Muscle of back (tissue), 11 donors: ENCODE results near the gene FAM174B. TPM values are rescaled to one million over a fixed set of nuclear protein-coding genes. Genes with fewer than 3 reads are reported as not detected.

Experiments
- DNase-seq, 3 donors: peaks; one replicate each; pipeline versions ENCODE4 v3.0.0 to v3.0.0-alpha.2; 2013
- polyA plus RNA-seq, 10 donors: library from polyadenylated mRNA; unstranded; fragments of 120-200 nt; gene quantifications; one replicate each; pipeline ENCODE4 v1.2.1, GENCODE V29; 2013; ENCODE audit not compliant: insufficient read length in 10 of 10

Gene FAM174B
- polyA plus RNA-seq, 10 donors: 13.6 to 23.0 (median 17.0) TPM

GRCh38 chr15:92666780-92667179, 11.2 kb upstream of the FAM174B start:
- peak in 2 of 3 donors; percentile 70 to 85 for DNase-seq

GRCh38 chr15:92665100-92665555, 9.6 kb upstream of the FAM174B start:
- peak; percentile 77 to 90 (median 79) for DNase-seq

GRCh38 chr15:92664178-92664900, 8.8 kb upstream of the FAM174B start:
- no peak for DNase-seq

GRCh38 chr15:92663250-92663951, 7.8 kb upstream of the FAM174B start:
- DNase-seq: no peak

- DNase-seq: no peak
These were observed 7.2 kb upstream of the FAM174B start for GRCh38 chr15:92662762-92663161.

- DNase-seq: no peak
These were observed 6.4 kb upstream of the FAM174B start for GRCh38 chr15:92661956-92662355.

GRCh38 chr15:92661069-92661468, 5.5 kb upstream of the FAM174B start:
- no peak for DNase-seq

- no peak for DNase-seq
These were observed 1.9 kb upstream of the FAM174B start for GRCh38 chr15:92657486-92657885.

- DNase-seq: no peak
These were observed 514 bp upstream of the FAM174B start for GRCh38 chr15:92656089-92656488.

GRCh38 chr15:92654662-92655061, 913 bp downstream of the FAM174B start:
- DNase-seq: peak in 1 of 3 donors; percentile 27

- peak in 1 of 3 donors; percentile 75 for DNase-seq
These were observed 1.6 kb downstream of the FAM174B start for GRCh38 chr15:92653836-92654539.

- DNase-seq: no peak
These were observed 2.2 kb downstream of the FAM174B start for GRCh38 chr15:92653366-92653765.

- no peak for DNase-seq
These were observed 3.0 kb downstream of the FAM174B start for GRCh38 chr15:92652576-92652966.

GRCh38 chr15:92651877-92652575, 3.5 kb downstream of the FAM174B start:
- no peak for DNase-seq

GRCh38 chr15:92650966-92651365, 4.6 kb downstream of the FAM174B start:
- DNase-seq: no peak

- DNase-seq: peak in 1 of 3 donors; percentile 62
These were observed 5.3 kb downstream of the FAM174B start for GRCh38 chr15:92650256-92650655.

- DNase-seq: no peak
These were observed 7.2 kb downstream of the FAM174B start for GRCh38 chr15:92648190-92648875.

GRCh38 chr15:92647467-92648163, 8.0 kb downstream of the FAM174B start:
- no peak for DNase-seq

GRCh38 chr15:92646216-92646615, 9.4 kb downstream of the FAM174B start:
- no peak for DNase-seq

GRCh38 chr15:92645731-92646130, 9.8 kb downstream of the FAM174B start:
- DNase-seq: no peak
